PC-9 (cell line): ENCODE data around the gene SLC25A15. TPM values are rescaled to one million over a fixed set of nuclear protein-coding genes. Genes with fewer than 3 reads are reported as not detected.

Experiments
- BruUV-seq: library from RNA; stranded (reverse); fragments of 400-500 nt; replicated peaks from 2 replicates; lab custom pipeline; 2021; lab: Mats Ljungman, UMichigan
- CTCF ChIA-PET: fragments of 300-600 bp; sonication (Branson Sonifier 250); formaldehyde crosslinking; loops from one replicate; lab custom pipeline; 2022; ENCODE audit warnings: antibody characterized with exemption; lab: Charles Lee
- POLR2A ChIA-PET: fragments of 300-600 bp; sonication (Branson Sonifier 250); formaldehyde crosslinking; loops from one replicate; lab custom pipeline; 2022; ENCODE audit warnings: antibody characterized with exemption; ENCODE audit not compliant: unreplicated experiment; lab: Charles Lee
- DNase-seq, 2 experiments: peaks; one replicate each; pipeline versions ENCODE4 v3.0.0 to v3.0.0-alpha.2; 2015 to 2022; ENCODE audit warnings: mixed read lengths in 1 of 2
- H2AFZ ChIP-seq: fragments of 200-600 bp; sonication (generic); 2 replicates; pipeline ENCODE4 v1.8.1; 2017; ENCODE audit warnings: antibody characterized with exemption
- H3F3A ChIP-seq: fragments of 200-600 bp; sonication (generic); 2 replicates; pipeline ENCODE4 v1.8.1; 2017; ENCODE audit warnings: antibody characterized with exemption, mild to moderate bottlenecking, low read depth; ENCODE audit not compliant: insufficient read depth
- H3K27ac ChIP-seq: fragments of 200-600 bp; sonication (generic); 2 replicates; pipeline ENCODE4 v1.6.1; 2016; ENCODE audit warnings: mixed run types
- H3K27me3 ChIP-seq: fragments of 200-600 bp; sonication (generic); 2 replicates; pipeline ENCODE4 v1.6.1; 2016; ENCODE audit warnings: low read depth, mixed run types; ENCODE audit not compliant: insufficient read depth
- H3K36me3 ChIP-seq: fragments of 200-600 bp; sonication (generic); 2 replicates; pipeline ENCODE4 v1.6.1; 2016; ENCODE audit warnings: low read depth, mixed run types
- H3K4me1 ChIP-seq: fragments of 200-600 bp; sonication (generic); replicated peaks from 2 replicates; pipeline ENCODE4 v1.6.1; 2016; ENCODE audit warnings: mixed run types; ENCODE audit not compliant: insufficient read depth
- H3K4me2 ChIP-seq: fragments of 200-600 bp; sonication (generic); 2 replicates; pipeline ENCODE4 v1.6.1; 2017; ENCODE audit warnings: mixed run types
- H3K4me3 ChIP-seq: fragments of 200-600 bp; sonication (generic); 2 replicates; pipeline ENCODE4 v1.6.1; 2016; ENCODE audit warnings: mixed run types
- H3K79me2 ChIP-seq: fragments of 200-600 bp; sonication (generic); 2 replicates; pipeline ENCODE4 v1.6.1; 2017; ENCODE audit warnings: low read depth, mixed run types
- H3K9me2 ChIP-seq: fragments of 200-600 bp; sonication (generic); 2 replicates; pipeline ENCODE4 v1.8.1; 2017; ENCODE audit warnings: mild to moderate bottlenecking; ENCODE audit not compliant: insufficient read depth
- H3K9me3 ChIP-seq: fragments of 200-600 bp; sonication (generic); 2 replicates; pipeline ENCODE4 v1.8.1; 2016; ENCODE audit warnings: low read depth; ENCODE audit not compliant: insufficient read depth
- H4K20me1 ChIP-seq: fragments of 200-600 bp; sonication (generic); 2 replicates; pipeline ENCODE4 v1.8.1; 2017; ENCODE audit not compliant: insufficient read depth
- CTCF ChIP-seq: fragments of 200-600 bp; sonication (generic); conservative IDR thresholded peaks from 2 replicates; pipeline ENCODE4 v1.6.1; 2017; ENCODE audit warnings: mixed run types, antibody characterized with exemption, mild to moderate bottlenecking, moderate library complexity
- EZH2 ChIP-seq: fragments of 200-600 bp; sonication (generic); IDR thresholded peaks from 2 replicates; pipeline ENCODE4 v1.8.0; 2017; ENCODE audit warnings: antibody characterized with exemption, low read depth
- intact Hi-C: fragments of 100-400 bp; cut with micrococcal nuclease; formaldehyde crosslinking; loops from one replicate; pipeline ENCODE4 v1.10.0; 2022; ENCODE audit not compliant: unreplicated experiment
- total RNA-seq: library from RNA; stranded (reverse); gene quantifications from 2 replicates; pipeline ENCODE4 v1.2.3, GENCODE V29; 2021

Gene SLC25A15
- total RNA-seq, 1 experiment from 2014 or later = 7.2 TPM

GRCh38 chr13:40799508-40799907 lies 10.1 kb downstream of the SLC25A15 start:
- DNase-seq = no peak
- no TSS peak for BruUV-seq
- Histone ChIP-seq H3F3A (no peaks in the 10 kb centered on the region), H3K9me2 (no peaks in the 10 kb centered on the region), H3K36me3 (no peaks in the 10 kb centered on the region), H3K27ac (no peak overlapping the region), H3K79me2 (no peaks in the 10 kb centered on the region), H4K20me1 (no peaks in the 10 kb centered on the region), H2AFZ (no peak overlapping the region), H3K4me1 (no peaks in the 10 kb centered on the region), H3K27me3 (no peaks in the 10 kb centered on the region), H3K9me3 (no peaks in the 10 kb centered on the region), H3K4me3 (no peak overlapping the region), H3K4me2 (no peak overlapping the region)
- intact Hi-C loops = no loop called here
- ChIA-PET CTCF (no interaction called here), POLR2A (no interaction called here)
- TF ChIP-seq CTCF (no peak), EZH2 (no peak)

GRCh38 chr13:40800559-40800958 lies 11.1 kb downstream of the SLC25A15 start:
- Histone ChIP-seq H3K4me2 (no peak overlapping the region), H2AFZ (no peak overlapping the region), H3K79me2 (no peaks in the 10 kb centered on the region), H3K27me3 (no peaks in the 10 kb centered on the region), H3F3A (no peaks in the 10 kb centered on the region), H3K9me3 (no peaks in the 10 kb centered on the region), H4K20me1 (no peaks in the 10 kb centered on the region), H3K27ac (no peak overlapping the region), H3K4me3 (no peak overlapping the region), H3K4me1 (no peaks in the 10 kb centered on the region), H3K9me2 (no peaks in the 10 kb centered on the region), H3K36me3 (no peaks in the 10 kb centered on the region)
- no peak for TF ChIP-seq EZH2
- TF ChIP-seq CTCF = no peak
- CTCF ChIA-PET = no interaction called here
- no TSS peak for BruUV-seq
- DNase-seq = no peak
- intact Hi-C loops = no loop called here
- POLR2A ChIA-PET = no interaction called here

- Histone ChIP-seq H3K9me3 (no peaks in the 10 kb centered on the region), H2AFZ (no peak overlapping the region), H3K36me3 (no peaks in the 10 kb centered on the region), H3K9me2 (no peaks in the 10 kb centered on the region), H3K27me3 (no peaks in the 10 kb centered on the region), H4K20me1 (no peaks in the 10 kb centered on the region), H3K79me2 (no peaks in the 10 kb centered on the region), H3K4me1 (no peaks in the 10 kb centered on the region), H3K4me3 (no peak overlapping the region), H3F3A (no peaks in the 10 kb centered on the region), H3K27ac (no peak overlapping the region), H3K4me2 (no peak overlapping the region)
- POLR2A ChIA-PET = interaction anchor here (0.5 kb wide), 1 partner anchor 259 kb away, joined by 3 read pairs; no protein-coding TSS in a partner anchor
- no peak for DNase-seq
- no peak for TF ChIP-seq CTCF
- no peak for TF ChIP-seq EZH2
- BruUV-seq = no TSS peak
- intact Hi-C loops = no loop called here
- CTCF ChIA-PET = interaction anchor here (0.5 to 0.7 kb wide), 3 partner anchors 285 to 1549 kb away, joined by 3 to 6 read pairs (median 4); no protein-coding TSS in a partner anchor
Observed at GRCh38 chr13:40801255-40802217, 12.1 kb downstream of the SLC25A15 start.
